22Rv1 (cell line): ENCODE measurements around the gene ARID3A.

Experiments used
- H3K27ac ChIP-seq: fragments of 450-650 bp; 2 replicates; pipeline ENCODE4 v1.5.1; 2017
- CTCF ChIP-seq: fragments of 450-650 bp; IDR thresholded peaks from 2 replicates; pipeline ENCODE4 v1.5.1; 2017; ENCODE audit warnings: mild to moderate bottlenecking
- ZFX ChIP-seq: fragments of 450-650 bp; IDR thresholded peaks from 2 replicates; pipeline ENCODE4 v1.6.1; 2017; ENCODE audit warnings: antibody characterized with exemption, borderline replicate concordance

Gene ARID3A

GRCh38 chr19:995051-995827 is 69.4 kb downstream of the ARID3A start:
- TF ChIP-seq CTCF (no peak), ZFX (no peak)

GRCh38 chr19:996051-996838 is 70.4 kb downstream of the ARID3A start:
- no peak for TF ChIP-seq CTCF
- TF ChIP-seq ZFX: no peak
- H3K27ac ChIP-seq: no peak overlapping the region

More at GRCh38 chr19:995051-995827, 69.4 kb downstream of the ARID3A start:
- no peak overlapping the region for H3K27ac ChIP-seq

GRCh38 chr19:998064-998463 is 72.2 kb downstream of the ARID3A start:
- TF ChIP-seq CTCF (no peak), ZFX (no peak)
- no peak overlapping the region for H3K27ac ChIP-seq

- no peak for TF ChIP-seq CTCF
- H3K27ac ChIP-seq: no peak overlapping the region
Observed at GRCh38 chr19:999379-999719, 73.5 kb downstream of the ARID3A start.

GRCh38 chr19:1000095-1000494 is 74.3 kb downstream of the ARID3A start, which contains the start of gene GRIN3B:
GRIN3B (plus strand) TSS chr19:1000419; CDS start chr19:1000438, 19 bp downstream.
- TF ChIP-seq CTCF: peak; percentile 83
- no peak for TF ChIP-seq ZFX
- no peak within 1 kb of the TSS for H3K27ac ChIP-seq

- H3K27ac ChIP-seq: no peak overlapping the region
- TF ChIP-seq CTCF: no peak
- TF ChIP-seq ZFX: no peak
Observed at GRCh38 chr19:1000591-1001537, 75.0 kb downstream of the ARID3A start.
